Amniotic epithelial cell (primary cell): ENCODE data around the gene CACNA1C.
A peak's percentile ranks its signal among the peaks of the same experiment; 100 is the strongest.
"Not testable (repeated sequence)": the region's sequence is repeated elsewhere in the genome, so short reads cannot be mapped to it uniquely, and the experiment has no call there.

Experiments
- DNase-seq: peaks from one replicate; pipeline ENCODE4 v3.0.0-alpha.2; 2010; ENCODE audit warnings: low read depth

The CACNA1C gene

DNA sequence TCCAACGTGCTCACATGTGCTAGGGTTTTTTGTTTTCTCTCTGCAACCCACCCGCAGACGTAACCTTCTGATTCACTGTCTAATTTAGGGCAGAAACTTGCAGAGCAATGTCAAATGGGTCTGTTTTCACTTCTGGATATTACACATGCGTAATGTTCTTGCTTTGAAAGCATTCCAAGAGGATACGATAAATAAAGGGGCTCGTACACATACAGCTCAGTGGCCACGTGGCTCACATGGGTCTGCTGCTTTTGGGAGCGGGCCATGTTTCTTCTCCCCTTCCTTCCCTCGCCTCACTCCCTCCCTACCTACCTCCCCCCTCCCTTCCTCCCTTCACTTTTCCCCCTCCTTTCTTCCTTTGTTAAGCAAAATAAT, 23.4 kb downstream of the CACNA1C start:
- DNase-seq: peak; percentile 16

DNA sequence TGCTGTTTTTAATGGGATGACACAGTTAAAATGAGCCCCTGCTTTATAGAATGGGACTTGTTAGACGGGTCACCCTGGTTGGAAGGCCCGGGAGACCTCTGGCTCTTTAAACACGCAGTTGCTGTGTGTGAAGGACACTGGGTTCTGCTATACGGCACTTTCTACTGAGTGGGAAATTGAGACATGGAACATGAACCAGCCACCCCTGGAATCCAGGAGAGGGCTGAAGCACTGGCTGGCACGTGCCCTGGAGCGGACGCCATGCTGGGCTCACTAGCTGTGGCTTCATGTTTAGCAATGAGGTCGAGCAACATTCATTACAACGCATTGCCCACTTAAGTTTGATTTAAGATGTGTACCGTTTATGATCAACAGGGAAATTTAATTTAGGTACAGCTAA, 23.9 kb downstream of the CACNA1C start:
- no peak for DNase-seq

DNA sequence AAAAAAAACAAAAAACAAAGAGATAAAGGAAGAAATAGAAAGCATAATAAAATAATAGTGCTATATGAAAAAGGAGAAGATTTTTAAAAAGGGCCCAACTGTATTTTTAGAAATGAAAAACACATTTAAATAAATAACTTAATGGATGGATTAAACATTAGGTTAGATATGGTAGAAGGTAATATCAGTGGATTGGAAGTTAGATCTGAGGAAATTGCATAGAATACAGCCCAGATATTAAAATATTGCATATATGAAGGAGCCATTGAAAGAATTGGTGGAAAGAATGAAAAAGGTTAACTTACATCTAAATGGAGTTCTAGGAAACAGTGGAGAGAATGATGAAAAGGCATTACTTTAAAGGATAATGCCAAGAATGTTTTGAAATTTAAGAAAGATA, 27.8 kb downstream of the CACNA1C start:
- no peak for DNase-seq

DNA sequence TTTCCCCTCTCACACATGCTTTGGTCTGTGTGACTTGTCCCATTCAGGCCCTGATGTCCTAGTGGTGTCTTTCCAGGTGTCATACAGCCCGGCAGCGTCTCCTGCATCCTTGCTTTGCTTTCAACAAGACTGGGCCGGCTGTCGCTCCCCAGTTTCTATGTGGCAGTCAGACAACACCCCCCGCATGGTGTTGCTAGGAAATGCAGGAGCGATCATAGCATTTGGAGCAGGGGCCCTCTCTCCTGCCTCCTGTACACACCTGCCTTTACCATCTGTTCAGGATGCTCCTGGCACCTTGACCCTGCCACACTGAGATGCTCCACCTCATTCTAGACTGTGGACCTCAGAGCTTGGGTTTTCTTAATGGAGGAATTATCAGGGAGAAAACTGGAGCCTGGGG, 29.5 kb downstream of the CACNA1C start:
- DNase-seq: no peak

DNA sequence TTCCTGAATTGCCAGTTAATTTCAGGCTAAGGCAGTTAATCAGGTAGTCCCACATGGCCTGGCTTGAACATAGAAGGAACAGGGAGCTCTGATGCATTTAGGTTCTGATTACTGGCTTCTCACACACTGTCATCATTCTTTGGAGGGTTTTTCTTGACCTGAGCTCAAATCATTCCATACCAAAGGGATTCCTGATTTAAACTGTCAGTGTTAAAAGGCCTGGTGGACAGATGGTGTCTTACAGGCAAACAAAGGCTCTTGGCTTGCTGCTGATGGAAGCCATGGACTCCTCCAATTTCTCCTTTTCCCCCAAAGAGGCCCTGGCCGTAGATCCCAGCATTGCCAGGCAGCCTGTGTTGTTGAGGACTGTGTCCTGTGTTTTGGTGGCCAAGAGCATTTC, 30.2 kb downstream of the CACNA1C start:
- DNase-seq: no peak

DNA sequence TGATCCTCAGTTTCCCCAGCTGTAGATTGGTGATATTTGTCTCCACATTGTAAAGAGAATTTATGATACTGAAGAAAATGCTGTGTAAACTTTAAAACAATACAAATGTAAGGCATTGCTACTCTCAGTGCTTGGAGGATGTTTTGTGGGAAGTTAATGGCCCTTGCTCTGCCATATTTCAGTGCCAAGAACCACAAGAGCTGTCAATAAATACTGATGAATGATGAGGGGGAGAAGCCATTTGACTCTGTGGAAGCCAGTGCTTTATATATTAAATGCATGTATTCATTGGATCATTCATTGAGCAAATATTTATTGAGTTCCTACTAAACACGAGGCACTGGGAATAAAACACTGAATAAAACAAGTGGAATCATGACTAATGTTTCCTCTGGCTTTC, 30.8 kb downstream of the CACNA1C start:
- no peak for DNase-seq

DNA sequence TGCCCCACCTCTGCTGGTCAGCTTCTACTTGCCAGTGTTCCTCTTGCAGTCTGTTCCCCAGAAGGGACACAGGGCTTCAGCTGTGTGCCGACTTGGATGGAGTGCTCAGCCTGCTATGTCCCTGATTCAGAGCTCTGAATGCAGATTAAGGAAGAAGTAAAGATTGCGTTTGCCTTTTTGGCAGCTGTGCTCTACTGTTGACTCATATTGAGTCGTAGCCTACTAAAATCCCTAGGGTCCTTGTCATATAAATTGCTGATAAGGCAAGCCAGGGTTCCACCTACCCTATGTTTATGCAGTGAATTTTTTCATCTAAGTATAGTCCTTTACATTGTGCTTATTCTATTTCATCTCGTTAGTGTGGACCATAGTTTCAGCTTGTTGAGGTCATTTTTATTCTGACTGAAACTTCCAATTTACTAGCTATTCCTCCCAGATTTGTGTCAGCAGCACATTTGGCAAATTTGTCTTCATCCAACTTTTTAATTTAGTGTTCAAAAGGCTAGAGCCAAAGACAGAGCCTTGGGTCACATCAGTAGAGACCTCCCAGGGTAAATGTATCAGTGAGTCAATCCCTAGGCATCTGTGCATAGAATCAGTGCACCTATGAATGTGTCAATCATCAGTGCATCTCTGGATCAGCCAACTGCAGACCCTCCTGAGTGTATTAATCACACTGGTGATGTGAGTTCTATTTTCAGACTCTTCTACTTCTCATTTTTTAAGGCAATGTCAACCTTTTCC, 31.9 kb downstream of the CACNA1C start:
- peak; percentile 17 for DNase-seq

DNA sequence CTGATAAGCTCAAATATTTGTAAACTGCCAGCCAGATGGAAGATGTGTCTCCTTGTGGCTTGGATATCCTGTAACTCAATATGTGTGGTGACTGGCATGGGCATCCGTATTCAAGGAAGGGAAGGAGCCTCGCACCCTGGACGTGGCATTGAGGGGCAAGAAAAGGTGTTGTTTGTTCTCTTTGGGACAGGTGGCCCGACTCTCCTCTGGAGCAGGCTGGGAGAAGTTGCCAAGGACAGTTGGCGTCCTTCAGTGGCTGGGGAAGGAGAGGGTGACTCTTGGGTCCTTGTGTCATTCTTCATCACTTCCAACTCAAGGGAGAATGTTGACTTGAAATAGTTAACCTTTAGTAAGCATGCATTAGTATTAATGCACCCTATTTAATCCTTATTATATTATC, 39.6 kb downstream of the CACNA1C start:
- no peak for DNase-seq

DNA sequence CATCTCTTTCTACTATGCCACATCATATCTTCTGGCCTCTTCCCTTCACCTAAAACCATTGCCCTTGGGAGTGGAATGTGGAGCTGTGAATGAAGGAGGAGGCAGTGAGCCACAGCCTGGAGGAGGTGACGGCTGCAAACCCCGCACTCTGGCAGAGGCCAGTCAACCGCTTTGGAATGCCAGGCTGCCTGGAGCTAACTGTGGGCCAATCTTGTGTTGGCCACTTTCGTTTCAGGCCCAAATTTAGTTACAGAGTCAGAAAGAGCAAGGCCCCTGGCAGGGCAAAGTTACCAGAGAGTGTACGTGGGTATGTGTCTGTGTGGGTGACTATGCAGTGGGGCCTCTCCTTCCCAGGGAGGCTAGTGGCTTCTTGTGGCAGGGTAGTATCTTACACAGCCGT, 40.1 kb downstream of the CACNA1C start:
- peak; percentile 37 for DNase-seq

DNA sequence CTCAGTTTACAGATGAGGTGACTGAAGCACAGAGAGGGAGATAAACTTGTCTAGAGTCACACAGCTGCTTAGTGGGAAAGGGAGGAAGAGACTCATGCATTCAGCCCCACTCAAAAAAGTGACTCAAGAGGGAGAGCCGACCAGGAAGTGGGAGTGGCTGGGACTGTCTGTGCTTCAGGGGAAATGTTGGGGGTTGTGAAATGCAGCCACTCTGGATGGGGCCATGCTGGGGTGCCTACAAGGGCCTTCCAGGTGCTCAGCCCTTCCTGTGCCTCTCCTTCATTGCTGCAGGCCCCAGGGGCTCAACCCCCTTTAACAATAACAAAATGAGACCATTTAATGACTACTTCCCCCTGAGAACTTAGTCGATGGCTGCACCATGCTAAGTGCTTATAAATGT, 41.8 kb downstream of the CACNA1C start:
- DNase-seq: peak; percentile 28

DNA sequence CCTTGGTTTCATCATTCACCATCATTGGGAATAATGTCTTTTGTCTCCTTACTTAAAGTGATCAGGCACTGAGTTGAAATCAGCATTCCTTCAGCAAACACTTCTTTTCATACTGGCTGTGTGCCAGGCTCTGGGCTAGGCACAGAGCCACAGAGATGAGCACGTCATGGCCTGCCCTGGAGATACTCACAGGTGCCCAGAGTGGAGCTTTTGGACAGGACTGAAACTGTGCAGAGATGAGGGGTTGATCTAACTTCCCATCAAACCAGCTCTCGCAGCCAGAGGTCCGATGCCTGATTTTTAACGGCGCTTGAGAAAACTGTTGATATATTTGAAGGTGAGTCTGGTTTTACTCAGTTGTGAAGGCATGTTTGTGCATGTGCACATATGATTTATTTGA, 43.1 kb downstream of the CACNA1C start:
- no peak for DNase-seq

DNA sequence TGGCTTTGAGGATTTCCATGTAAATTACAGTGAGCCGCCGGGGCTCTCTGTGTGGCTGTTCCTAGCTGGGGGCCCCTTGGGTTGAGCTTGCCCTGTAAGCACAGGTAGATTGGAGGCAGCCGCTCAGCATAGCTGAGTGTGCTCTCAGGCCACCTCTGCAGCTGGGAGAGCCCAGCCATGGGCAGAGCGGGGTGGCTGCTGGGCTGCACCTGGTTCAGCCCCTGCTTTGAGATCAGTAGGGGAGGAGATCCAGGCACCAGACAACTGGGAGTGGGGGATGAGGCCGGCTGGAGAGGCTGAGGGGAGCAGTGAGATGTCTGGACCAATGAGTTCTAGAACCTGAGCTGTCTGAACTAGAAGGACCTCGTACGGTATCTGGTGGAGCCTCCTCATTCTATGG, 44.8 kb downstream of the CACNA1C start:
- no peak for DNase-seq

DNA sequence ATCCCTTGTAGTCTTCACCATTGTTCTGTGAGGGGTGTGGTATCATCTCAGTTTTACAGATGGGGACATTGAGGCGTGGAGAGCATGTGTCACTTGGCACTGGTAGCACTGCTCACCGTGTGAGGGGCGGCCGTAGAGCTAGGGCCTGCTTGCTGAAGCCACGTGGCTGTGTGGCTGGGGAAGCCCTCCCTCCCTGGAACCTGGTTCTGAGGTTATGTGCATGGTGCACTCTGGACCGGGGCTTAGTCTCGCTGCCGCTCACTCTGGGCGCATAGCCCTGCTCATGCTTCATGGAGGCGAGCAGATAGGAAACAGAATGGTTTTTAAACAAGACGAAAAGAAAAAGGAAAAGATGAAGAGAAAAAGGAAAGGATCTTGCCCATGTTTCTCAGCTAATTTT, 46.1 kb downstream of the CACNA1C start:
- no peak for DNase-seq

DNA sequence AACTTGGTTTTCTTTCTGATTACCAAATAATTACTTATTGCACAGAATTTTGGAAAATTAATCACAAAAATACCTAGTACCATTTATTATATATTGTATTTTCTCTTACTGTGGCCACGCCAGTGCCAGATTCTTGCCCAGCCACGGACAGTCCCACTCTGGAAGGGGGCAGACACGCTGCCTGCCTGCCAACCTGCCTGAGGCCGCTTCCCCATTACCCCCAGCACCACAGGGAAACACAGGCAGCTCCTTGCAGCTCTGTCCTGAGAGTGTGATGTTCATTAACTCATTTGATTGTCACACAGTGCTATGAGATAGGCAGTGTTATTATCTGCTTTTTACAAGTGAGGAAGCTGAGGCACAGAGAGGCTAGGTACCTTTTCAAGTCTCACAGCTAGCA, 46.8 kb downstream of the CACNA1C start:
- DNase-seq: no peak

DNA sequence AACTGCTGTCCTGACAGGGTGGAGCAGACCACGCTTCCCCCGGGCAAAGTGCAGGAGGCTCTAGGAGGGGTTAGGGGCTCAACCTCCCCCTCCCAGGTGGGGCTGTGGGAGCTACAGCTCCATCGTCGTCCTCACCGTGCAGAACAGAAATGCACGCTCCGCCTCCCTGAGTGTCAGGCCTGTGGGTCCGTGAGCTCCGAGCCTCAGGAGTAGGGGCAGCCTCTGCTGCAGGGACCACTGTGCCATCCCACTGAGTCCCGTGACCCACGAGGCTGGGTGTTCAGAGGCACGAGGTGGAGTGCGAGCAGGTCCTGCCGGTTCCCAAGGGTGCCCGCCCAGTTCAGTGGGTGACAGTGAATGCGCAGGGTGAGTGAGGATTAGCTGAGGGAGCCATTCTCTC, 48.6 kb downstream of the CACNA1C start:
- no peak for DNase-seq

DNA sequence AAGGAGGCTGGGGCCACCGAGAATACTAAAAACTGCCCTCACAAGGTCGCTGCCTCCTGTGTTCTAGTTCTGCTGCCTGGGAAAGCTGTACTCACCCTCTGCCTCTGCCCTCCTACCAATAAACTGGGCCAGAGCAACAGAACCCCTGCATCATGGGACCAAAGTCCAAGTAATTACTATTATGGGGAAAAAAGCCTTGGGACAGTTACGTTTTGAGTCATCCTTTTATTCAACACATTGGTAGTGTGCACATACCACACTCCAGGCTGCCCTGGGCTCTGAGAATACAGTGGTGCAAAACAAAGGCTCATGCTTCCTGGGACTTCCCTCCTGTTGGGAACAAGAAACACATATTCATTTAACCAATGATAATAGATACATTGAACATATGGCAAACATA, 49.0 kb downstream of the CACNA1C start:
- DNase-seq: no peak

DNA sequence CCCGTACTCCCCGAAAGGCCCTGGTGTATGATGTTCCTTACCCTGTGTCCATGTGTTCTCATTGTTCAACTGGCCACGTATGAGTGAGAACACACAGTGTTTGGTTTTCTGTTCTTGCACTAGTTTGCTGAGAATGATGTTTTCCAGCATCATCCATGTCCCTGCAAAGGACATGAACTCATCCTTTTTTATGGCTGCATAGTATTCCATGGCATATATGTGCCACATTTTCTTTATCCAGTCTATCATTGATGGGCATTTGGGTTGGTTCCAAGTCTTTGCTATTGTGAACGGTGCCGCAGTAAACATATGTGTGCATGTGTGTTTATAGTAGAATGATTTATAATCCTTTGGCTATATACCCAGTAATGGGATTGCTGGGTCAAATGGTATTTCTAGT, 49.9 kb downstream of the CACNA1C start:
- DNase-seq: not testable (repeated sequence)

DNA sequence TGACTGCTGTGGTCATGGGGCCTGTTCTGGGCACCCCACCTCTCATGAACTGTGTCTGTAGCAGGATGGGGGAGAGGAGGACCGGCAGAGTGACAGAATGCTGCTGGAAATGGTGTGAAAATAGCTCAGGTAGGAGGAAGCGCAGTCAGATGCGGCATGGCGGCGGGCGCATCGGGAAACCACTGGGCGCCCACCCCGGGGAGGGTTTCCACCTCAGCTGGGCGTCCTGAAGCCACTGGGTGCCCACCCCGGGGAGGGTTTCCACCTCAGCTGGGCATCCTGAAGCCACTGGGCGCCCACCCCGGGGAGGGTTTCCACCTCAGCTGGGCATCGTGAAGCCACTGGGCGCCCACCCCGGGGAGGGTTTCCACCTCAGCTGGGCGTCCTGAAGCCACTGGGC, 52.6 kb downstream of the CACNA1C start:
- not testable (repeated sequence) for DNase-seq

DNA sequence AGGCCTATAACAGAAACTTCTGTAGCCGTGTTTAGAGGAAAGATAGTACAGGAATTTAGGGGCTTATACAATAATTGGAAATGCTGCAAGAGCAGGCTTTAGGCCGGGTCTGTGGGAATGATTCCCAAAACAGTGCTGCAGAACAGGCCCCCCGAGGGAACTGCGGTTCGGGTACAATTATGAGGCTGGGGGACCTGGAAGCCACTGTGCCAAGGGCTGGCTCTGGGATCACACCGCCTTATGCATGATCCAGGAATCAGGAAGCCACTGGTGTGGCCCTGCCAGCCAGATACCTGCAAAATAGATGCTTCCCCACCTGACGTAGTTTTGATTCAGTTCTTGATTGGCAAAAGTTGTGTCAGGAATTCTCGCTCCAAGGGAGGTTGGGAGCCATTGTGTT, 55.4 kb downstream of the CACNA1C start:
- no peak for DNase-seq

DNA sequence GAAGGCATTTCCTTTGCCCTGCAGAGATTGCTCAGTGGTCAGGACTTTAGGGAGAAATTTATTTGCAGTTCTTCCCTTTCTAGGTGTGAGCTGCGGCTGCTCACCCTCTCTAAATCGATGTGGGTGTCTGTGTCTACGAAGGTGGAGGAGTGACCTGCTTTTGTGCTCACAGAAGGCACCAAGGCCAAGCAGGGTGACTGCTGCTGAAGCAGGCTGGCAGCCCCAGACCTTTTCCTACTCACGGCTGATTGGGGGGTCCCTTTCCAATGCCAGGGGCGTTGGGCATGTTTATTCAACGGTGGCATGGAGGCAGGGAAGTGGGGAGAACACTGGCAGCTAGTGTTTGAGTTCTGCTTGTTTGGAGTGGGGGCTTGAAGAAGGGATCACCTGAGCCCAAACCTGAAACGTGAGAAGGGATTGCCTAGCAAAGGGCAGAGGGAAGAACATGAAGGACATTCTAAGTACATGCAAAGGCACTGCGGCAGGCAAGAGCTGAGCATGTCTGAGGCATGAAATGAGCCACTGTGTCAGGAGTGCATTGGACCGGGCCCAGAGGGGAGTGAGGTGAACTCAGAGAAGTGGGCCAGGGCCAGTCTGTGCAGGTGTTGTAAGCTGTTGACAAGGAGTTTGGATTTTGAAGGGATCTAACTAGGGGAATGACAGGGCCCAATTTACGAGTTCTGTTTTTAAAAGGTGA, 56.3 kb downstream of the CACNA1C start:
- DNase-seq: no peak

DNA sequence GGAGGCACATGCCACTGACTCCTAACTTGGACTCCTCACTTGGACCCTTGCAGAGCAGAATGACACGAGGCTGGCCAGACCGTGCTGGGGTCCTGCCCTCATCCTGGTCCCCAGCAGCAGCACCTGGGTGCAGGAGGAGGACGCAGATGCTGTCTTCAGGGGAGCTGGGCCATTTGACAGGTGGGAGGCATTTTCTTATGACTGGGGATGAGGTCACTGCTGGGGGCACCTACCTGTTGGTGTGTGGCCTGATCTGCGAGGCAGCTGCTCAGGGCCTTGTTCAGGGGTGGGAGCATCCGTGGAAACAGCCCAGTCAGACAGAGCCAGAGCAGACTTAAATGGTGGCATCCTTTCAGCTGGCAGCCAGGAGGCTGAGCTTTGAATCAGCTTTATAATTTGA, 57.3 kb downstream of the CACNA1C start:
- DNase-seq: no peak

DNA sequence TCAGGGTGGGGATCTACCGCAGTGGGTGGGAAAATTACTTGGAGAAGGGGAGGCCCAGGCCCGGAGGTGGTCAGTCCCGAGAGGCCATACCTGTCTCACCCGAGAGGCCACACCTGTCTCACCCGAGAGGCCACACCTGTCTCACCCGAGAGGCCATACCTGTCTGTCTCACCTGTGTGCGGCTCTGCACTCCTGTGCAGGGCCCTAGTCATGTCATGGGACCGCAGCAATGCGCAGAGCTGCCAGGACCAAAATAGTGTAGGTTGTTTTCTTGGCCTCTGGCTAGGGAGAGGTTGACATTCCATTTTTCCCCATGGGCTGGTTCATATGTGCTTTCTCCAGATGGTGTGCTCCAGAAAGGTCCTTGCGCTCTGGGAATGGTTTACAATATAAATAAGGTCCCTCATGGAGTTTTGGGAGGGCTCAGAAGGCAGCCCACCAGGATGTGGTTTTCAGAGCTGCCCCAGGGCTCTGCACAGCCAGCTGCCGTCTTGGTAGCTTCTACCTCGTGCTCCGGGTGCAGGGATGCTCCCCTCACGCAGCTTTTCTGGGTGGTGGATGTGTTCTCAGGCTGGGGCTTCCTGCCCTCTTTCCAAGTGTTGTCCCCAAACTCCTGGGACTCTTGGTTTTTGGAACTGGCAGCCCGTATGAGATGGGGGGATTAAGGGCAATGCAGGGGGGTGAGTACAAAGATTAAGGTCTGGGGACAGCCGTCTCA, 58.2 kb downstream of the CACNA1C start:
- DNase-seq: no peak

DNA sequence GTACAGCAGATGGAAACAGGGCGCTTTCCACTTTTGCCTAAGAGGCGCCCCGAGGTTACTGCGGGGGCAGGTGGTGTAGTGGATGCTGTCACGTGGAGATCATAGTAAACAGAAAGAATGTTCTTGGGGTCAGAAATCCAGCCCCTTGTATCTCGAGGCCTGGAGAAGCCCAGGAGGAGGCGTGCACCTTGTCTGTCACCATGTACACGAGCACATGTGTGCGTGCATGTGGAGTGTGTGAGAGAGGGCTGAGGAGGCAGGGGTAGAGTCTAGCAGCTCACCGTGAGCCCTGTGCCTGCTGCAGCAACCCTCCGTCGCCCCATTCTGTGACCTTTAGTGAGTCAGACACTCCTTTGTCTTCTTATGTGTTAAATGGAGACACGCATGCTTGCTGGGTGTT, 59.0 kb downstream of the CACNA1C start:
- no peak for DNase-seq
